Neural crest cell (in vitro differentiated cells): Measurements from ENCODE around the gene WNK3. TPM values are rescaled to one million over a fixed set of nuclear protein-coding genes. Genes with fewer than 3 reads are reported as not detected.

ENCODE experiments used
- DNase-seq: peaks from one replicate; pipeline ENCODE4 v3.0.0; 2021; ENCODE audit warnings: low read depth, mixed read lengths, low spot score
- H3K27ac Mint-ChIP-seq: one replicate; pipeline ENCODE4 v1.8.0; 2021; ENCODE audit warnings: mild to moderate bottlenecking, mixed read lengths; ENCODE audit not compliant: unreplicated experiment
- H3K27me3 Mint-ChIP-seq: 2 replicates; pipeline ENCODE4 v1.8.0; 2021; ENCODE audit warnings: low read depth, mild to moderate bottlenecking, mixed read lengths
- H3K36me3 Mint-ChIP-seq: 2 replicates; pipeline ENCODE4 v1.8.0; 2021; ENCODE audit warnings: low read depth, mild to moderate bottlenecking, mixed read lengths
- H3K4me1 Mint-ChIP-seq: 2 replicates; pipeline ENCODE4 v1.8.0; 2021; ENCODE audit warnings: mixed read lengths
- H3K4me3 Mint-ChIP-seq: one replicate; pipeline ENCODE4 v1.8.0; 2021; ENCODE audit warnings: mild to moderate bottlenecking, mixed read lengths
- H3K9me3 Mint-ChIP-seq: 2 replicates; pipeline ENCODE4 v1.8.0; 2021; ENCODE audit warnings: mixed read lengths
- total RNA-seq: library from RNA; stranded (reverse); gene quantifications from 2 replicates; pipeline ENCODE4 v1.2.1, GENCODE V29; 2021
- TF ChIP-seq, protein P1 (sequence below): fragments of 200-600 bp; sonication (generic); conservative IDR thresholded peaks from 2 replicates; pipeline ENCODE4 v1.5.0; 2021; ENCODE audit warnings: antibody characterized with exemption, mild to moderate bottlenecking

WNK3 gene
- total RNA-seq, 1 donor from 2014 or later, result 29.3 TPM

DNA sequence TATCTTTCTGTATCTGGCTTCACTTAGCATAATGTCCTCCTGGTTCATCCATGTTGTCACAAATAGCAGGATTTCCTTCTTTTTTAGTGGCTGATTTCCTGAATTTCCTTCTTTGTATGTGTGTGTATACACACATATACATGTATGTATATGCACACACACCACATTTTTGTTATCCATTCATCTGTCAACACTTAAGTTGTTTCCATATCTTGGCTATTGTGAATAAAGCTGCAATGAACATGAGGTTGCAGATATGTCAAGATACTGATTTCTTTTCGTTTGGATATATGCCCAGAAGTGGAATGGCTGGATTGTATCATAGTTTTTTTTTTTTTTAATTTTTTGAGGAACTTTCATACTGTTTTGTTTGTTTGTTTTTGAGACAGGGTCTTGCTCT, 76.2 kb downstream of the WNK3 start:
- Mint-ChIP-seq H3K4me3 (no peak overlapping the region), H3K9me3 (peaks cover 7% of the 10 kb centered on the region), H3K27me3 (no peaks in the 10 kb centered on the region), H3K36me3 (peaks cover 19% of the 10 kb centered on the region), H3K4me1 (no peaks in the 10 kb centered on the region), H3K27ac (no peak overlapping the region)
- DNase-seq, result no peak
- TF ChIP-seq, protein P1, sequence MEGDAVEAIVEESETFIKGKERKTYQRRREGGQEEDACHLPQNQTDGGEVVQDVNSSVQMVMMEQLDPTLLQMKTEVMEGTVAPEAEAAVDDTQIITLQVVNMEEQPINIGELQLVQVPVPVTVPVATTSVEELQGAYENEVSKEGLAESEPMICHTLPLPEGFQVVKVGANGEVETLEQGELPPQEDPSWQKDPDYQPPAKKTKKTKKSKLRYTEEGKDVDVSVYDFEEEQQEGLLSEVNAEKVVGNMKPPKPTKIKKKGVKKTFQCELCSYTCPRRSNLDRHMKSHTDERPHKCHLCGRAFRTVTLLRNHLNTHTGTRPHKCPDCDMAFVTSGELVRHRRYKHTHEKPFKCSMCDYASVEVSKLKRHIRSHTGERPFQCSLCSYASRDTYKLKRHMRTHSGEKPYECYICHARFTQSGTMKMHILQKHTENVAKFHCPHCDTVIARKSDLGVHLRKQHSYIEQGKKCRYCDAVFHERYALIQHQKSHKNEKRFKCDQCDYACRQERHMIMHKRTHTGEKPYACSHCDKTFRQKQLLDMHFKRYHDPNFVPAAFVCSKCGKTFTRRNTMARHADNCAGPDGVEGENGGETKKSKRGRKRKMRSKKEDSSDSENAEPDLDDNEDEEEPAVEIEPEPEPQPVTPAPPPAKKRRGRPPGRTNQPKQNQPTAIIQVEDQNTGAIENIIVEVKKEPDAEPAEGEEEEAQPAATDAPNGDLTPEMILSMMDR, result no peak

DNA sequence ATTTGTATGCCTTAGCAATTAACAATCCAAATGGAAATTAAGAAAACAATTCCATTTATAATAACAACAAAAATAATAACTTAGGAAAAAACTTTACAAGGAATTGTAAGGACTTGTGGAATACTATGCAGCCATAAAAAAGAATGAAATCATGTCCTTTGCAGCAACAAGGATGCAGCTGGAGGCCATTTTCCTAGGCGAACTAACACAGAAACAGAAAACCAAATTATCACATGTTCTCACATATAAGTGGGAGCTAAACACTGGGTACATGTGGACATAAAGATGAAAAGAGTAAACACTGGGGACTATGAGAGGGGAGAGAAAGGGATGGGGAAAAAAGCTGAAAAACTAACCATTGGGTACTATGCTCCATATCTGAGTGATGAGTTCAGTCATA, 77.4 kb downstream of the WNK3 start:
- Mint-ChIP-seq H3K27ac (no peak overlapping the region), H3K9me3 (peaks cover 7% of the 10 kb centered on the region), H3K27me3 (no peaks in the 10 kb centered on the region), H3K4me1 (no peaks in the 10 kb centered on the region), H3K36me3 (peaks cover 19% of the 10 kb centered on the region), H3K4me3 (no peak overlapping the region)
- TF ChIP-seq, protein P1, result no peak
- no peak for DNase-seq

DNA sequence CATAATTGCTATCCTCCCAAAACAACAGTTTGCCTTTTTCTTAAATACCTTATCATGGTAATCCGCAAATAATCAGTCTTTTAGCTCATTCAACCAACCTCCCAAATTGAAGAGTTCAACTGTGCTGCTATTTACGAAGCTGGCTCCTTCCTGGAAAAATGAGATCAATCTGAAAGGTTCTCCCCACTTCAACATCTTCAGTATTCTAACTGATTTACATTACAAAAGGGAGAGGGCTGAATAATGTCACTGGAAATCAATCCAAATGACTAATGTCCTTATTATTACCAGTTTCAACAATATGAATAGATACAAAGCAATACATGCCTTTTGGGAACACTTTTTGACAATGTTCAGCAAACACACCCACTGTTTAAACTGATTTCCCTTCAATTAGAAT, 86.2 kb downstream of the WNK3 start:
- Mint-ChIP-seq H3K9me3 (peaks cover 2% of the 10 kb centered on the region), H3K36me3 (no peaks in the 10 kb centered on the region)

DNA sequence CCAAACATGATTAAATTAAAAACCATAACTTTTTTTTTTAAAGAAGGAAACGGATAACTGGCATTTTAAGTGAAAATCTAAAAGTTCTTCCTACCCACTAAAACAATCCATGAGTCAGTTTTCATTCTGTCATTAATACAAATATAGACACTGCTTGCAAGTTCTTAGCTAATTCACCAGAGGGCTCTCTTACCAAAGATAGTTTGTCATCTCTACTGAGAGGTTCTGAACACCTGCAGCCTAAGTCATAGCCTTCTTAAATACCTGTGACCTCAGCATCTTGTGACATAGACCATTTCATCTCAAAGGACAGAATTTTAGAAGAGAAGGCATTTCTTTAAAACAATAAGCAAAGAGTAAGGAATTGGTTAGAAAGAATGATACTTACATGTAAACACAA, 109.5 kb downstream of the WNK3 start:
- H3K36me3 Mint-ChIP-seq, result peaks cover 1% of the 10 kb centered on the region
- TF ChIP-seq, protein P1, result no peak
- no peaks in the 10 kb centered on the region for H3K27me3 Mint-ChIP-seq
- H3K9me3 Mint-ChIP-seq, result no peaks in the 10 kb centered on the region
- H3K27ac Mint-ChIP-seq, result no peak overlapping the region
- no peak for DNase-seq
- H3K4me1 Mint-ChIP-seq, result no peaks in the 10 kb centered on the region
- H3K4me3 Mint-ChIP-seq, result no peak overlapping the region

More for the DNA sequence above, 86.2 kb downstream of the WNK3 start:
- H3K27me3 Mint-ChIP-seq, result no peaks in the 10 kb centered on the region
- TF ChIP-seq, protein P1, result no peak
- H3K4me1 Mint-ChIP-seq, result peaks cover 11% of the 10 kb centered on the region
- DNase-seq, result no peak
- no peak overlapping the region for H3K4me3 Mint-ChIP-seq
- peak overlapping the region; percentile 52 for H3K27ac Mint-ChIP-seq

DNA sequence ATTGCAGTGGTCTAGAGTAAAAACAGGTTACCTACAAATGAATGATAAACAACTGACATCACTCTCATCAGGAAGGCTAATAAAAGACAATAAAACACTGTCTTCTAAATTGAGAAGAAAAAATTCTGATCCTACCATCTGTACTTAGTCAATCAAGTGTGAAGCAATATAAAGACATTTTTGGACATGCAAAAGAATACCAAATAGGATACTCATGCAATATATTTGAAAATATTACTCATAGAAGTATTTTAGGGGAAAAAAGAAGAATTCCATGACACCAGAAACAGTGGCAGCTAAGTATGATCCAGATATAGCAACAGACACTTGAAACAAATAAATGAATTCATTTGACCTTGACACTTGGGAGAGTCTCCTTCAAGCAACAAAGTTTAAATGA, 111.0 kb downstream of the WNK3 start:
- Mint-ChIP-seq H3K36me3 (peaks cover 5% of the 10 kb centered on the region), H3K27me3 (no peaks in the 10 kb centered on the region), H3K9me3 (no peaks in the 10 kb centered on the region), H3K4me3 (no peak overlapping the region), H3K27ac (no peak overlapping the region), H3K4me1 (no peaks in the 10 kb centered on the region)
- DNase-seq, result no peak
- TF ChIP-seq, protein P1, result no peak

DNA sequence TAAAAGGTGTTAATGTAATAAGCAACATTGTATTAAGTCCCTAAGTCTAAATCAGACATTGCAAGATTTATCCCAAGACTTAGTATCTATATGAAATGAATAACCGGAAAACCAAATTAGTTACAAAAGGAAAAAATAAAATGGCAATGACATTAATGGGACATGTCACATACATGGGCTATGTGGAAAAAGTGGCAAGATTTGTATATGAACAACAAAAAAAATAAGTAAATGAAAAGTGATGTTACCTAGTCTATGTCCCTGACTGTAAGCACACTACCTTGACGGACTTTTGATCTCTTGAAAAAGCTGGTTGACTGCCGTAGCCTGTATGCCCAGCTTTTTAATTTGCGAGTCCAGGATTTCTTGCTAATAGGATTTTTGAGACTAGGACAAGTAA, 119.3 kb downstream of the WNK3 start:
- Mint-ChIP-seq H3K27me3 (no peaks in the 10 kb centered on the region), H3K4me3 (no peak overlapping the region), H3K9me3 (peaks cover 4% of the 10 kb centered on the region), H3K36me3 (peaks cover 24% of the 10 kb centered on the region), H3K4me1 (no peaks in the 10 kb centered on the region), H3K27ac (no peak overlapping the region)
- no peak for DNase-seq
- TF ChIP-seq, protein P1, result no peak
